Activated naive CD4-positive, alpha-beta T cell (primary cell): ENCODE data around the gene CNTFR.

Source experiments
- DNase-seq, 4 experiments: peaks; one replicate each; lab custom pipeline; 2025; lab: John Stamatoyannopoulos, UW

CNTFR gene

DNA sequence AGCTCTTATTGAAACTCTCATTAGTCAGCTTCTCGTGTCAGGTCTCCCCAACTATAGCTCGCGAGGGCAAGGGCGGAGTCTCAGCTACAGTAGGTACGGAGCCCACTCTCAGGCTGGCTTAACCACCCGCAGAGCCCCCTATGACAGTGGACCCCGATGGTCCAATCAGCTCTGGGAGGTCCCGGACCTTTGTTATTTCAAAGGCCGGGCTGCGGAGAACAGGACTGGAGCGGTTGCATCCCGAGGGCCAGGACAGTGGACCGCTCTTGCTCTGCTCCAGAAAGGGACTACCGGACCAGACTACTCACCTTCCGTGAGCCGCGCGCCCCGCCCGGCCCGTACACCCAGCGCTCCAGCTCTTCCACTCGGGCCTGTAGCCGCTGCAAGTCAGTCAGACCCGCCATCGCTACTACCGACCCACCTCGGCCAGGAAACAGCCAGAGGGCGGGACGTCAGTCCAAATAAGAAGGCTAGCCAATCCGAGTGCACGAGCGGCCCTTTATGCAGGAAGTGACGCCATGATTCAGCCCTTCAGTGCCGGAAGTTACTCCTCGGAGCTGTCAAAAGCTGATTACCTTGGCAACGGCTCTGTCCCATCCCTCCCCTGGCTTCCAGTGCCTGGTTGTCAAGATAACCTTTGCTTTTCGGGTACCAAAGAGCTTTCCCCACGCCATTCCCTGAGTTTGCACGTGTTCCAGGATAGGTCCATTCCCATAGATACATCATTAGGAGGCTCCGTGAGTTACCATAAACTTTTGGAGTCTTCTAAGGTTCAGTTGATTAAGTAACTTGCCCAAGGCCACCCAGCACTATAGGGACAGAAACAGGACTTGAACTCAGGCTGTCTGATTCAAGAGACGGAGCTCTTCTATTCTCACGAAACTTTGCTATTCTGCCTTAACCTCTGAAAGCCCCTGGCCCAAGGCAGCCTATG lies 30.8 kb upstream of the CNTFR start, which contains the start of gene DCTN3:
TSS of gene DCTN3 (minus strand) at position 435 of the 934 bp plus-strand sequence. CDS start at position 404, 31 bp downstream.
- DNase-seq, result peak; percentile 69 to 84 (median 74)

DNA sequence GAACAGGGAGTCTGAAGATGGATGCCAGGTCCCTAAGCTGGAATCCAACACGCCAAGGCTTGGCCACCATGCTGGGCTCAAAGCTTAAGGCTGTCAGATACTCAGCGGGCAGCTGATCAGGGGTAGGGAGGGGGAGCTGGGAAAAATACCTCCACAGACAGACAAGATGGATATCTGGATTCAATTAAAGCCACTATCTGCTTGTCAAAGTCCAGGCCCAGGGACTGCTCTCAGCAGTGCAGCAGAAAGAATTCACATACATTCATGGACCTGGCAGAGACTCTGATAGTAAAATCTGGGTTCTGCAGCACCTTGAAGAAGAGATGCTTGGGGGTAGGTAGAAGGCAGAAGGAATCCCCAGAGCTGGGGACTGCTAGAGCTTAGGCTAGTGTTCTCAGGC lies 25.6 kb upstream of the CNTFR start:
- DNase-seq, result no peak

DNA sequence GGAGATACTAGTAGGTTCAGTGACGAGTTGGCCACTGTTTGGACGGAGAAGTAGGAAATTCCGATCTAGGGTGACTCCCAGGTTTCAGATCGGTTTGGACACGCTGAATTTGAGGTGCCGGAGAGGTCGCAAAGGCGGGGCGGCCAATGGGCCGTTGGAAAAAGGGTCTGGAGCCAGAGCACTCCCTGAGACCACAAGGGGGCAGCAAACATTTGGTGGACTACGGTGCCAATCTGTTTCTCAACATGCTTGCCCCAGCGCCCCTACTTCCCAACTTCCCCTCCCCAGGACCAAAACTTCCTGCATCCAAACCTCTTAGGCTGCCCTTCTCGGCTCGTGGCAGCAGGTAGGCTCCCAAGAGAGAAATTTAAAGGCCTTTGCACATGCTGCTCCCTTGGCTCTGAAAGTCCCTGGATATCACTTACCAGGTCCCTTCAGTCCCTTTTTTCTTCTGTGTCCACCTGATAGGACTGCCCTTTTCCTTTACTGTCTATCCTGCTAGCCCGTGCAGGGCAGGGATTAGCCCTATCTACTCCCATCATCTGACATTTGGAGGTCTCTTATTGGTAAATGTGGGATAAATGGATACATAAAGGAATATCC lies 23.4 kb upstream of the CNTFR start:
- DNase-seq, result peak; percentile 21 to 56 (median 42)

DNA sequence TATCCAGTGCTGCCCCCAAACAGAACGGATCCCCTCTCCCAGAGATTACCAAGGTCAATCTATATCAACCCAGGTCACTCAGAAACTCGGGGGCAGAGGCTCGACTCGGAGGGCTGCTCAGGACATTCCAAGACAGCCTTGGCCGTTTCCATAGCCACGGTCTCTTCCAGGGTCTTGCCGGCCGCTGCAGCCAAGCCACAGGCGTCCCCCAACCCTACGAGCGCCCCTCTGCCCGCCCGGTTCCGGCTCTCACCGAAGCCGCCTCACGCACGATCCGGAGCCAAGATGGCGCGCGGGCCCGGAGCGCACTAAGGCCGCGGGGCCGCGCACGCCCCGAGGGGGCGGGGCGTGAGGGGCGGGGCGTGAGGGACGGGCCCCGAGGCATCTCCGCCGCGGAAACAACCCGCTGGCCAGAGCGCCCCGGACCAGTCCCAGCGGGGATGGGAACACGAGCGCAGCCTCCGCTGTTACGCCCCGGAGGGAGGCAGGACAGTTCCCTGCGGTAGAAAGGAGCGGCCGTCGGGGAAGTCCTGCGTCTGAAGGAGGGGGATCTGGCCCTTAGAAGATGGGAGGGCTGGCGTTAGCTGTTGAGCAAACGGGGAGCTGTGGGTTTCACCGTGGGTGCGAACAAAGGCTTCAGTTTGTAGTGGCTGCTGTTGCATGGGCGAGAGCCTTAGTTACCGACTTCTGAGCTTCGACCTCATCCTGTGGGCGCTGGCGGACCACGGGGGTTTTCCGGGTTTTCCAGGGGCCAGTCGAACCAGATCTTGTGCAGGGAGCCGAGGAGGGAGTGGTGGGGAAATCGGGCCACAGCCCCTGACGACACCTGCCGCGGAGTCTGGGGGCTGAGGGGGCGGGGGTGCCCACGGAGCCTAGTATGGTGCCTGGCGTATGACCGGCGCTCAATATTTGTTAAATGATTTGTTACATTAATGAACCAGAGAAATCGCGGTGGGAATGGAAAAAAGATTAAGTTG lies 22.6 kb upstream of the CNTFR start, which contains the start of gene RPP25L:
TSS of gene RPP25L (minus strand) at position 287 of the 977 bp plus-strand sequence. CDS start 801 bp downstream, outside the sequence.
- peak; percentile 56 to 86 (median 63) for DNase-seq

DNA sequence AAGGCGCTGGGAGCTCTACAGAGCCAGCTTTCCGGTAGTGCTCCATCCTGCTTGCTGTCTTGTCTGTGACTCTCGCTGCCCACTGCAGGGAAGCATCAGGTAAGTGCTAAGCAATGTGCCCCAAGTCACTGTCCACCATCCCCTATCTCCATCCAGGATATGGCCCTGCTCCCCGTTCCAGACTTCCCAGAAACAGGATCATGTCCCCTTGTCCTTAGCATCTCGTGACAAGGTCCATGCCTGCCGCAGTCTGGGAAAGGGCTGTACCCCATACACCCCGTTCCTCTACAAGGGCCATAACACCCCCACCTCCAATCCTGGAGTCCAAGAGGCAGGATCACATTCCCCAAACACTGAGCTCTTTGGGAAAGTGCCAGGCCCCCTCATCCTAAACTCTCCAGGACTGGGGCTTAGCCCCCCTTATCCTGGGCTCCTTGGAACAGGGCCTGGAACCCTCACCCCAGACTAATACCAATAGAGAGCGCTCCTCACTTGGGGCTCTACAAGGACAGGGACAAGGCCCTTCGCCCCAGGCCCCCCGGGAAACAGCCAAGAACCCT lies 21.8 kb upstream of the CNTFR start:
- DNase-seq, result no peak

DNA sequence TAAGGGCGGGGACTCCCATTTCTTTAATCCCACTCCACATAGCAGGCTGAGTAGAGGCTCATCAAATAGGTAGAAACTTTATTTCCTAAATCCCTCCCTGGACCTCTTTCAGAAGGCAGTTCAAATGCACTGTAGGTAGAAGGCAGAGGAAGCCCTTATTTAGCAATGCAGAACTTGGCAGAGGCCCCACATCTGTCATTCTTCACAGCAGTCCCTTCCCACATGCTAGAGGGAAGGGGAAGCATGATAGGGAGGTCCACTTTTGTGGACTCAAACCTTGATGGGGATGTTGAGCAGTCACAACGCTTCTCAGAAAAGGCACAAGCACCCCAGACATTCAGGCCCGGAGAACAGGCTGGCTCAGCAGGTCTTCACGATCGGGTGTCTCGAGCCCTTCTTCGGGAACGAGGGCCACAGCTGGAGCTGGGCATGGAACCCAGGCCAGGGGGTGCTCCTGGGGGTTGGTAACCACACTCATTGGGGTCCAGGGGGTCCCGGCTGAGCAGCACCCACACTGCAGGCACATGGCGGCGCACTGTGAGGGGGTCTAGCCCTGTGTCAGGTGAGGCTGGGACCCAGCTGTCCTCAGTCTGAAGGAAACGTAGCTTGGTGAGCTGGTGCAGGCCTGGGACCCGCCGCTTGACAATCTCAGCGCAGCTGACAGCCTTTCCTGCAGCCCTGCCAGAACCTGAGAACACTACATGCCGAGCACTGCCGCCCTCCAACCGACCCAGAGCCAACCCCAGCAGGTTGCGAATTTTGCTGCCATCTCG lies 21.1 kb upstream of the CNTFR start:
- no peak for DNase-seq

DNA sequence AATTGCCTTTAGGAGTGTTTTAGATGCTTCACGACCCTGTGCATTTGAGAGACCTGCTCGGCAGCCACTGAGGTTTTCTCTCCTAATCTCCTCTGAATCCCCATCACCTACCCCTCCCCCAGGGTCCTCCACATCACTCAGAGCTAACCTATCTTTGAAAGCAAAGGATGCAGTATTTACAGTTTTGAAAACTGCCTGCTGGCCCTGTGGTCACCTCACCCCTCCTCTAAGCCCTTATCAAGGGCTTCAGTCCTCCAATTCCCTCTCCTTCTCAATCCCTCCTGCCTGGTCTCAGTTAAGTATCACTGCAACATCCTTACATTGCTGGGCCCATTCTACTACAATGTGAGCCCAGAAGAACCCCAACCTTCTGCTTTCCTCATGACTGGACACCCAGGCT lies 17.8 kb upstream of the CNTFR start:
- DNase-seq, result no peak

DNA sequence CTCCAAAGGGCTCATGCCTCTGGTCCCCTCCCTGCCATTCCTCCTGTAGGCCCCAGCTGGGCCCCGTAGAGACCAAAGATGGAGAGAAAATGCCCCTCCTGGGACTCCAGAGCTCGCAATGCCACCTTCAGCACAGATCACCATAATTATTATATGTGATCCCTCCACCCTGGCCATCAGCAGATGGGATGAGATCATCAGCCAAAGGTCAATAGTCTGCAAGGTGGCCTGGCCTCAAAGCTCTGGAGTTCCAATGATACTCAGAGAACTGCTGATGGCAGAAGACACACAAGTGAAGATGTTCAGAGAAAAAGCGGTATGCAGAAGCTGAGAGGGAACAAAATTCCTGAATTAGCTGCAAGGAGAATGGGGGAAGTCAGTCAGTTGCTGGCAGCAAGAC lies 17.4 kb upstream of the CNTFR start:
- no peak for DNase-seq

DNA sequence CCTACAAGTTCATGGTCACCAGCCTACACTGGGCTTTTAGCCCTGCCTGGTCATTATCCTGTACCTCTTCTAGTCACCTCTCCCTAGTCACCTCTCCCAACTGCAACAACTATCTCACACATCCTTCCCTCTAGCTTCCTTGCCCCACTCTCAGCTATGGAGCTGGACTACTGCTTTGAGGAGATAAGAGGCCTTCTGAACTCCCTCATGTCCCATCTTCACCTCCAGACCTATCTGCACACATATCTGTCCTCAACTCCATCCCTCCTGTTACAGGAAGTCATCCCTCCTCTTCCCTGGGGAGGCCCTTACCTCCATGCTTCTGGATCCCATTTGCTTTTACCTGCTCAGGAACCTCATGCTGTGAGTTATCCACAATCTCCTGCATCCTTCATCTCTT lies 16.7 kb upstream of the CNTFR start:
- no peak for DNase-seq

DNA sequence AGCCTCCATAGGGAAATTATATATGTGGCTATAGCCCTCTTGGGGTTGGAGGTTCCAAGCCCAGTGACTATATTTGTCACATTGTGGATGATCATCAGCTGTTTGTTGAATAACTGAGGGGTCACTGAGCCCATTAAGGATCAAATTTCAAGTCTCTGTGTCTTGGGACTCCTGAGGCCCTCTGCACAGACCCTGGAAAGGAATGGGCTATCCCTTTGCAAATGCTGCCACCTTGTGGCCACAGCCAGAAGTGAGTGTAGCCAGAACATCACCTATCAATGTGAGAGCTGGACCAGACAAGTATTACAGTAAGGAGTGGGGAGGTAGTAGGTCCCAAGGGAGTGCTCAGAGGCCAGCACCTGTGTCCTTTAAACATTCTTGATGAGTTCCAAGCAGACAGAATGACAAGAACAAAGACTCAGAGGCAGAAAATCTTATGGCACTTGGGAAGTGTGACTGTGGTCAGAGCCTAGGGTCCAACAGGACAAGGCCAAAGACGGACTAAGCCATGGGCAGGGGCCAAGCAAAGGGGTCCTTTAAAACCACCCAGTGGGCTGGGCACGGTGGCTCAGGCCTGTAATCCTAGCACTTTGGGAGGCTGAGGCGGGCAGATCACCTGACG lies 14.2 kb upstream of the CNTFR start:
- DNase-seq, result peak; percentile 59 to 75 (median 70)

DNA sequence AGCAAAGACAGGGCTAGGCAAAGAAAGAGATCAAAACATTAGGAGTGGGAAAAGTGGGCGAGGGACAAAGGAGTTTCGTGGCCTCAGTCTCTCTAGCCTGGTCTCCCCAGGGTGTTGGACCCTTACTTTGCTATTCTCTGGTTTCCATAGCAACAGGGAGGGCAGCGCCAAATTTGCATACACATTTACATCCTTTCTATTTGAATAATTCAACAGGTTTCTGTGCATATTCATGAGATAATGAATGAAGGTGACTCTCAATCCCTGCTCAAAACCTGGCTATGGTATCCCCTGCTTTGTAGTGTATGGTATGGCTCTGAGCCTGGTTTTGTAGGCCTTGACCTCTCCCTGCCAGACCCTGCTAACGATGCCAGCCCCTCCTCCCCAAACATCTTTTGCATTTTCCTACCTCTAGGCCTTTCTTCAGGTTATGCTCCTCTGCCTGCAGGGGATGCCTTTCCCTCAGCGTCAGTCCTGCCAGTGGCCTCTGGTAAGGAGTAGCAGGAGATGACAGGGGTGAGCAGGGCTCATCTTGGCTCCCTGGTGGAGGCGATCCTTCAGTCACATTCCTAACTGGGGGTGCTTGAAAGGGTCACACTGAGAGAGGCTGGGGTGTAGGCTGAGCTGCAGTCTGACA lies 12.5 kb upstream of the CNTFR start:
- no peak for DNase-seq

DNA sequence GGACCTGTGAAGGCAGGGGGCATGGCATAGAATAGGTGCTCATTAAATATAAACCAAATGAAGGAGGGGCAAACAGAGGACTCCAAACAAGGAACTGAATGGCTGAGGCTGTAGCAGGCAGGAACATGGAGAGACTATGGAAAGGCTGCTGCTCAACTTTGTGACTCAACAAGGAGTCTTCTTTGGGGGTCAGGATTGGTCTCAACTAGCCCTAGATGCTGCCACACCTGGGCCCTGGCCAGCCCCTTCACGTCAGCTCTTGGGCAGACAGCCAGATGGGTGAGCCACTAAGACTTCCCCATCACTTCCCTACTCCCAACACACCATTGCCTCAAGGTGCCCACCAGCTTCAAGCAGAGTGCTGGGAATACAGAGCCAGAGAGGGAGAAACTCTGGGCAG lies 11.4 kb upstream of the CNTFR start:
- DNase-seq, result no peak

DNA sequence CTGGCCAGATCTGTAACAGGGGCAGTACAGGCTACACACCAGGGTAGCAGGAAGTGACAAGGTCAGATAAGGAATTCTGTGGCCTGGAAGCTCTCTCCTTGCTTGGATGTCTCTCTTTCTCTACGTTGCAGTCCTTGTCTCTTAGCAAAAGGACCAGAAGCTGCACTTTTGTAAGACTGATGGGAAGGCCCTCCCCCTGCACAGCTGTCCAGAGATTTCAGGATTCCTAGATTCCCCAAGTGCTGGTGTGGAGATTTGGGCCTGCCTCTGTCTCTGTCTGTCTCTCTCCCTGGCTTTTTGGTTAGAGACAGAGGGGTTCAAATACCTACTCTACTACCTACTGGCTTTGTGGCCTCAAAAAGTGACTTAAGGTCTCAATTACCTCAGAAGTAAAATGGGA lies 10.0 kb upstream of the CNTFR start:
- DNase-seq, result no peak

DNA sequence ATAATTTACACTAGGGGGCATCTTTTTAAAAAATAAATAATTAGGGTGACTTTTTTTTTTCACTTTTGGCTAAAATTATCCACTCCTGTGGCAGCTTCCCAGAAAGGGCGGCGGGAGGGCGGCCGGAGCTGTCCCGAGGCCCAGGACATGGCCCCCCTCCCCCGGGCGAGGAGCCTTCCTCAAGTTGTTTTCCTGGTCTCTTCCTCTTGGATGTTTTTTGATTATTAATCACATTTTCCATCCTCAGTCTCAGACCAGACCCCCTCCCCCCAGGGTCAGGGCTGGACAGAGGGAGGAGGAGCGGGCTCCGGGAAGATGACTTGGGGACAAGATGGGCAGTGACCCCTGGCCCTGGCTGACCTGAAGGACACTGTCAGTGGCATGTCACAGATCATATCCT lies 4.7 kb upstream of the CNTFR start:
- no peak for DNase-seq

DNA sequence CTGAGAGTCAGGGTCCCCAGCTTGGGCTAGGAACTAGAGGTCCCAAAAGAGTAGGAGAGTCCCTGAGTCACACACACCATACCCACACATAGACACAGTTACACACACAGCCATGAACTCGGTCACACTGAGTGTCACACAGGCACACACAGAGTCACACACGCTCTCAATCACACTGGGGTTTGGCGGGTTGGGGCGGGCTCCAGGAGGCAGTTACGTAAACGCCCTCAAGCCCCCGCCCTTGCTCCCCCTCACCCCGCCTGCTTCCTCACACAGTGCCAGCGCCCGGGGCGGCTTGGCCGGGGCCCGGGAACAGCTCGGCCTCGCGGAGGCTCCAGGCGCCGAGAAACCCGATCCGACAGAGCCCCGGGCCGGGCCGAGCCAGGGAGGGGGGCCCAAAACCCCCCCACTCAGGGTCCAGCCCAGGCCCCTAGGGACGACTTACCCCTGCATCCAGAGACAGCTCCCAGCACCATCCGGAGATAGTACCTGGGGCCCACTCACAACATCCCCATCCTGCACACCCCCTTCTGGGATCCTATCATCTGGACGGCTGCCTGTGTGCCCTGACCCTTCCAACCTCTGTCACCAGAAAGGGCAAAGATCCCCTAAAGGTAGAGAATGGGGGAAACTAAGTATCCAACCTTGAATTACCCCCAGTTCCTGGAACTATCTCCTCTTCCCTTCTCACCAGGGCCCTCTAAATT lies 3.5 kb upstream of the CNTFR start:
- DNase-seq, result no peak

DNA sequence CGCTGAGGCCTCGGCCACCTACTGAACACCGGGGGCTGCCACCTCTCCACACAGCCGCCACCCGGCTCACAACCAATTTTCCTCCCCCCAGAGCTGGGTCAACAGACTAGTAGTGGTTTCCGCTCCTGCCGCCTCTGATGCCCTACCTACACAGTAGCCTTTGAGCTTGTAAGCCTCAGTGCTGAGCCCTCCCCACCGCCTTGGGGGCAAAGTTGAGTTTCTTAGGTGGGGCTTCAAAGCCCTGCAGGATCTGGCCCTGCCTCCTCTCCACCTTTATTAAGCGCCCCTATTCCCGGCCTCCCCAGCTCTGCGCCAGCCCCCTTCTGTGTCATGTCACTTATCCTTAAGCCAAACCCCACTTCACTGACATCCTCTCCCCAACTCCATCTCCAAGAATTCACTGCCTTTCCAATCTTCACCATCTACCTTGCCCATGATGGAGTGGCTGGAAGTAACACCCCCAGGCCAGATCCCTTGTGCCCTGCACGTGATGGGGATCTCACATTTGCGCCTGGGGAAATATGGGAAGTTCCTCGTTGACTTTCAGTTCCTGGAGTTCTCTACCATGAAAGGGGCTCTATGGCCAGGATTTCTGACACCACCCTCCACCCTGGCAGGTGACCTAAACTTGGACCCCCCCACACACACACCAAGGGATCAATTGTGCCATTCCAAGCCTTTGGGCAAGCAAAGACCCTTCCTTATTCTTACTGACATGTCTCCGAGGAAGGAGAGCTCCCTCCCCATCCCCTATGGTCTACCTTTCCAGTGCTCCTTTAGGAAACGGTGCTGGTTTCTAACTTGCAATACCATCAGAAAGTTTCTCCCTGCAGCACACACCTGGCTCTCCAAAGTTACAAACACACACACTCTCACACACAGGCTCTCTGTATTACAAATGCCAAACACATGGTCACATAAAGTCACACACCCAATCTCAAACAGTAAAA lies 2.7 kb upstream of the CNTFR start:
- DNase-seq, result no peak

DNA sequence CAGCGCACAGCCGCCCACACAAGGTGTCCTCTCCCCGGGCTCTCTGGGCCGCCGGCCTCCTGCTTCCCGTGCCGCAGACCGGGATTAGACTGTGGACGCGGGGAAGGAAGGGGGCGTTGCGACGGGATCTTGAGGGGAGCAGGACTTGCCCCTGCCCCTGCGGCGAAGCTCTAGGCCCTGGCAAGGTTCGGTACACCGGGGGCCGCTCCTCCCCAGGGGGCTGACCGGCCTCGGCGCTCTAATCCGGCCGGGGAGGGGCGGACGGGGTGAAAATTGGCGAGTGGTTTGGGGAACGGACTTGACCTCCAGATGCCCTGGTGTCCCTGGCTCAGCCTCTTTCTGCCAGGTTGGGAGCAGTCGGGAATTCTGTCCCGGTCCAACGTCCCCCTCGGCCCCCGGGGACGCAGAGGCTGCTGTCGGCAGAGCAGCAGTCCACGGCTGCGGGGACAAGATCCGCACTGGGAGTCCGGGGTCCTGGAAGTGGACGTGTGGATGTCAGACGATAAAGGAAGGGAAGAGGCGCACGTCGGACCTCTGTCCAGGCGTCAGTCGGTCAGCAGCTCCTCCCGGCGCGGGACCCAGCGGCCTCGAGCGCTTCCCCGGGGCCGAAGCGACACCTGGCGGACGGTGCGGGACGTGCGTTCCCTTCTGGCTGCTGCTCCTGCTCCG lies 1.9 kb upstream of the CNTFR start:
- DNase-seq, result peak; percentile 62 to 77 (median 72)
